Natural killer cell (primary cell): Measurements from ENCODE around the gene MEST. TPM values are rescaled to one million over a fixed set of nuclear protein-coding genes. Genes with fewer than 3 reads are reported as not detected.

Source experiments
- ATAC-seq, 3 donors: fragments of 150-1000 bp in 2 of 3; fragments of 200-7000 bp in 1 of 3; cut with Tn5 transposase; 1 replicate in 1 of 3; 2 replicates in 2 of 3; pipeline ENCODE4 v1.10.0; 2021; ENCODE audit warnings: mild to moderate bottlenecking in 2 of 3, moderate library complexity in 2 of 3
- DNase-seq, 2 donors: peaks; one replicate each; pipeline versions ENCODE4 v3.0.0 to v3.0.0-alpha.2; 2013 to 2021; ENCODE audit warnings: mixed read lengths in 1 of 2
- H3K27ac ChIP-seq: one replicate; pipeline ENCODE4 v1.5.1; 2013; ENCODE audit warnings: mild to moderate bottlenecking, low read length
- H3K27me3 ChIP-seq: one replicate; pipeline ENCODE4 v1.6.1; 2013; ENCODE audit warnings: low read length; ENCODE audit not compliant: control insufficient read depth, insufficient read depth
- H3K36me3 ChIP-seq: one replicate; pipeline ENCODE4 v1.6.1; 2013; ENCODE audit warnings: low read length; ENCODE audit not compliant: control insufficient read depth, insufficient read depth
- H3K4me1 ChIP-seq: one replicate; pipeline ENCODE4 v1.6.1; 2013; ENCODE audit warnings: low read length; ENCODE audit not compliant: control insufficient read depth, insufficient read depth
- H3K4me3 ChIP-seq: one replicate; pipeline ENCODE4 v1.5.1; 2013; ENCODE audit warnings: low read length
- H3K9me3 ChIP-seq: one replicate; pipeline ENCODE4 v1.6.1; 2013; ENCODE audit warnings: low read length; ENCODE audit not compliant: control insufficient read depth, insufficient read depth
- H3K27ac Mint-ChIP-seq, 2 donors: one replicate each; pipeline ENCODE4 v1.8.0; 2022; ENCODE audit warnings: mild to moderate bottlenecking in 2 of 2, mixed read lengths in 2 of 2, moderate library complexity in 1 of 2
- H3K27me3 Mint-ChIP-seq, 2 donors: one replicate each; pipeline ENCODE4 v1.8.0; 2022; ENCODE audit warnings: low read depth in 2 of 2, mixed read lengths in 2 of 2
- H3K36me3 Mint-ChIP-seq: one replicate; pipeline ENCODE4 v1.8.0; 2022; ENCODE audit warnings: mixed read lengths
- H3K4me1 Mint-ChIP-seq, 2 donors: one replicate each; pipeline ENCODE4 v1.8.0; 2022; ENCODE audit warnings: mixed read lengths in 2 of 2
- H3K4me3 Mint-ChIP-seq: one replicate; pipeline ENCODE4 v1.8.0; 2022; ENCODE audit warnings: mild to moderate bottlenecking, moderate library complexity, mixed read lengths
- H3K9me3 Mint-ChIP-seq, 2 donors: one replicate each; pipeline ENCODE4 v1.8.0; 2022; ENCODE audit warnings: mixed read lengths in 2 of 2
- WGBS: methylation state at CpG from one replicate; pipeline ENCODE4 v1.1.7; 2013; ENCODE audit warnings: missing lambda C conversion rate; ENCODE audit not compliant: insufficient coverage; 5-methylcytosine and 5-hydroxymethylcytosine counted together
- intact Hi-C: fragments of 100-400 bp; cut with micrococcal nuclease; formaldehyde crosslinking; loops from one replicate; pipeline ENCODE4 v1.14.2; 2022
- total RNA-seq, 4 donors: library from RNA; stranded (reverse); fragments of 120-200 nt in 1 of 4; gene quantifications; one replicate each; pipeline versions ENCODE4 v1.2.3 to v1.2.4, GENCODE V29; 2013 to 2022
- TF ChIP-seq, protein P1 (sequence below): fragments of 200-600 bp; IDR thresholded peaks from one replicate; pipeline ENCODE4 v1.8.0; 2022; ENCODE audit warnings: antibody characterized with exemption

The MEST gene
- total RNA-seq, 3 donors from 2014 or later (not counting 1 experiment from before 2014, with no cell fraction given) = 0.55 to 2.2 (median 0.70) TPM

DNA sequence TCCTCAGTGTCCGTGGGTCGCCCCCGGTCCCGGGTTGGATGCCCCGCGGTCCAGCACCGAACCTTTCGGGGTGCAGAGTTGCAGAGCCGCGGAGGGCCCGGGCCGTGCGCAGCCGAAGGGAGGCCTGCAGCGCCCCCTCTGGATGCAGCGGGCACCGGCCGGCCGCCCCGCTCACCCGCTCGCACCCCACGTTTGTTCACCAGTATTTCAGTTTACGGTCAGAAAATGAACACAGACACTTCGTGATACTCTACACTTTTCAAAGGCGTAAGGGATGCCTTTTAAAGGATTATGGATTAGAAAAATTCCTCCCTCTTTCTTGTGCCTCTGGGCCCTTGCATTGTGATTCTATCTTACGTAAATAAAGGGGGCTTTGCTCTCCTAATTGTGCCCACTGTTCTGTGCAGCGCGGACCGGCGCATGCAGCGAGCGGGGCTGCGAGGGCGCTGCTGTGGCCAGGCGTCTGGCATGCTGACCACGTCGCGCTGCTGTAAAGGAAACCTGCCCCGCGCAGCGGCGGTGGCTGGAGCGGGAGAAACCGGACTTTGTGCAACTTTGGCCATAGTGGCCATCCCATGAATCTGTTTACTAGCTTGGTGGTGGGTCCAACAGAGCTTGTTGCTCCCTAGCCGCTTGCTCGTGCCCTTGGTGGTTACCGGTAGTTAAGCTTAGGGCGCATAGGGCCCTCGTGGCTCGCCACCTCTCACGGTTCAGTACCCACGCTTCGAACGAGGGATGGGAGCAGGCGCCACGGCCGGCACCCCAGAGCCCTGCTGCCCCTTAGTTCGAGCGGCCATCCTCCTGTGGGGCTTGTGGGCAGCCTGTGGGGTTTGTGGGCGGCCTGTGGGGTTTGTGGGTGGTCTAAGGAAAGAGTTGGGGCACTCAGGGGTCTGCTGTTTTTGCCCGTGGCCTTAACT lies 739 bp upstream of the MEST start:
- H3K27me3 Mint-ChIP-seq = peaks cover 45 to 60% of the 10 kb centered on the region in 2 donors
- ATAC-seq = peak; percentile 44 to 55 (median 48)
- H3K4me1 ChIP-seq = peaks cover 26% of the 10 kb centered on the region

DNA sequence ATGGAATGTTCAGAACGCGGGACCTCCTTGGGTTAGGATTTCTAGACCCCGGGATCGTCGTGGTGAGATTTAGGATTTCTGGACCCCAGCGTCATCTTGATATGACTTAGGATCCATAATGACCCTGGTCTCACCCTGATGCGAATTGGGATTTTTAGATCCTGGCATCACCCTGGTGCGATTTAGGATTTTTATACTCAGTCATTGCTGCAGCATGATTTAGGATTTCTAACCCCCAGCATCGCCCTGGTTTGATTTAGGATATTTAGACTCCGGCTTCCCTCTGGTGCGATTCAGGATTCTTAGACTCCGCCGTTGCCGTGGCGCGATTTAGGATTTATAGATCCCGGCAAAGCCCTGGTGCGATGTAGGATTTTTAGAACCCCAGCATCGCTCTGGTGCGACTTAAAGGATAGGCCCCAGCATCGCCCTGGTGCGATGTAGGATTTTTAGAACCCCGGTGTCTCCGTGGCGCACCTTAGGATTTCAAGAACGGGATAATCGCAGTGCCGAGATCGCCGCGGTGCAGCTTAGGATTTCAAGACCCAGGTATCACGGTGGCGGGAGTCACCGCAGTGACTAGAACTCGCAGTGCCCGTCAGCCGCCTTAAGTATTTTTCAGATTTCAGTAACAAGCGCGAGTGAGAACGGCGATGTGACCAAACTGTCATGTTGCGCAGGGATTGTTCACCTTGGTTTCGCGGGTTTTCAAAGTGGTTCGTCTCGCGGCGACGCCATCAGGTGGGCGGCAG lies 814 bp downstream of the MEST start:
- intact Hi-C loops = no loop called here
- no peak overlapping the region for H3K4me3 Mint-ChIP-seq
- Histone ChIP-seq H3K27ac (no peak overlapping the region), H3K4me1 (peaks cover 17% of the 10 kb centered on the region), H3K9me3 (peaks cover 3% of the 10 kb centered on the region), H3K27me3 (peaks cover 14% of the 10 kb centered on the region), H3K36me3 (no peaks in the 10 kb centered on the region), H3K4me3 (no peak overlapping the region)
- no peak for ATAC-seq
- no peaks in the 10 kb centered on the region for H3K36me3 Mint-ChIP-seq
- H3K27ac Mint-ChIP-seq = no peak overlapping the region
- peak in 1 of 2 donors; percentile 27 for DNase-seq
- WGBS = 58% methylated on average over 50 of the region's 50 CpGs
- H3K4me1 Mint-ChIP-seq = peaks cover 0 to 15% of the 10 kb centered on the region in 2 donors
- TF ChIP-seq, protein P1, sequence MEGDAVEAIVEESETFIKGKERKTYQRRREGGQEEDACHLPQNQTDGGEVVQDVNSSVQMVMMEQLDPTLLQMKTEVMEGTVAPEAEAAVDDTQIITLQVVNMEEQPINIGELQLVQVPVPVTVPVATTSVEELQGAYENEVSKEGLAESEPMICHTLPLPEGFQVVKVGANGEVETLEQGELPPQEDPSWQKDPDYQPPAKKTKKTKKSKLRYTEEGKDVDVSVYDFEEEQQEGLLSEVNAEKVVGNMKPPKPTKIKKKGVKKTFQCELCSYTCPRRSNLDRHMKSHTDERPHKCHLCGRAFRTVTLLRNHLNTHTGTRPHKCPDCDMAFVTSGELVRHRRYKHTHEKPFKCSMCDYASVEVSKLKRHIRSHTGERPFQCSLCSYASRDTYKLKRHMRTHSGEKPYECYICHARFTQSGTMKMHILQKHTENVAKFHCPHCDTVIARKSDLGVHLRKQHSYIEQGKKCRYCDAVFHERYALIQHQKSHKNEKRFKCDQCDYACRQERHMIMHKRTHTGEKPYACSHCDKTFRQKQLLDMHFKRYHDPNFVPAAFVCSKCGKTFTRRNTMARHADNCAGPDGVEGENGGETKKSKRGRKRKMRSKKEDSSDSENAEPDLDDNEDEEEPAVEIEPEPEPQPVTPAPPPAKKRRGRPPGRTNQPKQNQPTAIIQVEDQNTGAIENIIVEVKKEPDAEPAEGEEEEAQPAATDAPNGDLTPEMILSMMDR = no peak
- H3K9me3 Mint-ChIP-seq = no peaks in the 10 kb centered on the region
- H3K27me3 Mint-ChIP-seq = peaks cover 38 to 50% of the 10 kb centered on the region in 2 donors

More for the DNA sequence above, 739 bp upstream of the MEST start:
- 46% methylated on average over 62 of the region's 62 CpGs for WGBS
- Mint-ChIP-seq H3K27ac (no peak overlapping the region), H3K9me3 (no peaks in the 10 kb centered on the region), H3K4me1 (peaks cover 9 to 28% of the 10 kb centered on the region in 2 donors), H3K36me3 (no peaks in the 10 kb centered on the region), H3K4me3 (peak overlapping the region; percentile 48)
- DNase-seq = peak in 1 of 2 donors; percentile 61
- H3K27me3 ChIP-seq = peaks cover 14% of the 10 kb centered on the region
- H3K4me3 ChIP-seq = no peak overlapping the region
- intact Hi-C loops = no loop called here
- no peaks in the 10 kb centered on the region for H3K36me3 ChIP-seq
- H3K9me3 ChIP-seq = peaks cover 3% of the 10 kb centered on the region
- no peak overlapping the region for H3K27ac ChIP-seq
- TF ChIP-seq, protein P1 = peak; percentile 58

DNA sequence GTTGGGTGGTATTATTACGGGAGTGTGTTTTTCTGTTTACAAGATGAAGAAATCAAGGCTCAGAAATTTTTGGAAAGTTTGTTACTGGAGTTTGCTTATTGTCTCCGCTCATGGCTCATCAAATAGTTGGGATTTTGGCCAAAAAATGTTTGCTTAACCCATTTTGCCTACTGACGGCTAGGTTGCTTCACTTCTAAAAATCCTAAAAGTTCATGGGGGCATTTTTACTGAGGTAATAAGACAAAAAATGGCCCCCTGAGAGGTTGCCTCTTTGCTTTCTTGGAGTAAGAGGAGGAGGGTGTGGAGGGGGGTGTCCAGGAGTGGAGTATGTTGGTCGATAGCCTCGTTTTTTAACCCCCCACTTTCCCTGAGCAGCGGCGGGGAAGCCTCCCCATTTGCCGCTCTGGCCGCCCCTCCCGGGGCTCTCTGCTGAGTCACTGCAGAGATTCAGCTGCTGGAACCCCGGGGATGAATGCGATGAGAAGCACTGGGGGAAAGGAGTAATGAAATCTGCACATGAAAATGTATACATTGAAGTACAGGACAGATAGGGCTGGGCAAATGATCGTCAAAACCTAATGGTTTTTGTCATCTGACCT lies 1.5 kb downstream of the MEST start:
- no peaks in the 10 kb centered on the region for H3K36me3 ChIP-seq
- TF ChIP-seq, protein P1 = no peak
- DNase-seq = no peak
- no peak overlapping the region for H3K4me3 ChIP-seq
- WGBS = 34% methylated on average over 13 of the region's 13 CpGs
- Mint-ChIP-seq H3K27me3 (peaks cover 38 to 45% of the 10 kb centered on the region in 2 donors), H3K4me3 (no peak overlapping the region), H3K27ac (no peak overlapping the region), H3K4me1 (peaks cover 0 to 15% of the 10 kb centered on the region in 2 donors), H3K9me3 (no peaks in the 10 kb centered on the region), H3K36me3 (no peaks in the 10 kb centered on the region)
- peaks cover 3% of the 10 kb centered on the region for H3K9me3 ChIP-seq
- no peak overlapping the region for H3K27ac ChIP-seq
- ATAC-seq = no peak
- intact Hi-C loops = no loop called here
- H3K4me1 ChIP-seq = peaks cover 17% of the 10 kb centered on the region
- peaks cover 14% of the 10 kb centered on the region for H3K27me3 ChIP-seq
